Liver (tissue), 9 donors: Measurements from ENCODE around the gene ACTN1. TPM values are rescaled to one million over a fixed set of nuclear protein-coding genes. Genes with fewer than 3 reads are reported as not detected.

Experiments
- DNase-seq: peaks from one replicate; pipeline ENCODE4 v3.0.0-alpha.2; 2017; ENCODE audit warnings: low spot score
- H3K27ac ChIP-seq, 2 donors: one replicate each; pipeline ENCODE4 v1.7.0; 2013; ENCODE audit warnings: inconsistent platforms in 2 of 2, low read length in 2 of 2, control low read depth in 1 of 2, low read depth in 1 of 2, mild to moderate bottlenecking in 1 of 2
- H3K27me3 ChIP-seq, 4 donors: one replicate each; pipeline versions ENCODE4 v1.6.1 to v1.7.0; 2013; ENCODE audit warnings: low read length in 3 of 4, inconsistent platforms in 1 of 4, mild to moderate bottlenecking in 1 of 4, moderate library complexity in 1 of 4; ENCODE audit not compliant: control insufficient read depth in 4 of 4, insufficient read depth in 4 of 4
- H3K36me3 ChIP-seq, 4 donors: one replicate each; pipeline versions ENCODE4 v1.6.1 to v1.7.0; 2013; ENCODE audit warnings: low read length in 3 of 4, mild to moderate bottlenecking in 3 of 4, low read depth in 1 of 4, moderate library complexity in 1 of 4; ENCODE audit not compliant: control insufficient read depth in 4 of 4, insufficient read depth in 3 of 4
- H3K4me1 ChIP-seq, 4 donors: one replicate each; pipeline versions ENCODE4 v1.6.1 to v1.7.0; 2013; ENCODE audit warnings: low read length in 3 of 4, mild to moderate bottlenecking in 3 of 4, moderate library complexity in 1 of 4; ENCODE audit not compliant: control insufficient read depth in 4 of 4, insufficient read depth in 4 of 4
- H3K4me3 ChIP-seq, 3 donors: one replicate each; pipeline versions ENCODE4 v1.6.1 to v1.7.0; 2013; ENCODE audit warnings: low read length in 3 of 3, control low read depth in 1 of 3, low read depth in 1 of 3, mild to moderate bottlenecking in 1 of 3
- H3K9ac ChIP-seq, 2 donors: one replicate each; pipeline ENCODE4 v1.7.0; 2013; ENCODE audit warnings: low read length in 2 of 2, mild to moderate bottlenecking in 2 of 2, moderate library complexity in 2 of 2, control low read depth in 1 of 2, low read depth in 1 of 2
- H3K9me3 ChIP-seq, 4 donors: one replicate each; pipeline versions ENCODE4 v1.6.1 to v1.7.0; 2013; ENCODE audit warnings: low read length in 3 of 4; ENCODE audit not compliant: control insufficient read depth in 4 of 4
- EGR1 ChIP-seq, 2 donors: IDR thresholded peaks; 2 replicates each; pipeline ENCODE4 v1.6.1; 2016 to 2018; ENCODE audit warnings: antibody characterized with exemption in 2 of 2, low read depth in 2 of 2
- FOXA1 ChIP-seq: IDR thresholded peaks from 2 replicates; pipeline ENCODE4 v1.6.1; 2016; ENCODE audit warnings: antibody characterized with exemption
- FOXA2 ChIP-seq: IDR thresholded peaks from 2 replicates; pipeline ENCODE4 v1.6.1; 2016; ENCODE audit warnings: antibody characterized with exemption
- GABPA ChIP-seq, 2 donors: IDR thresholded peaks in 1 of 2; conservative IDR thresholded peaks in 1 of 2; 2 replicates each; pipeline ENCODE4 v1.6.1; 2016; ENCODE audit warnings: antibody characterized with exemption in 2 of 2, mild to moderate bottlenecking in 1 of 2, moderate library complexity in 1 of 2
- HNF4A ChIP-seq, 2 donors: conservative IDR thresholded peaks; 2 replicates each; pipeline ENCODE4 v1.6.1; 2016; ENCODE audit warnings: antibody characterized with exemption in 2 of 2, mild to moderate bottlenecking in 2 of 2
- HNF4G ChIP-seq: IDR thresholded peaks from 2 replicates; pipeline ENCODE4 v1.6.1; 2016; ENCODE audit warnings: antibody characterized with exemption
- JUND ChIP-seq, 2 donors: IDR thresholded peaks; 2 replicates each; pipeline ENCODE4 v1.6.1; 2016; ENCODE audit warnings: antibody characterized with exemption in 2 of 2
- NR2F2 ChIP-seq: IDR thresholded peaks from 2 replicates; pipeline ENCODE4 v1.6.1; 2016; ENCODE audit warnings: antibody characterized with exemption
- RAD21 ChIP-seq, 2 donors: IDR thresholded peaks; 2 replicates each; pipeline ENCODE4 v1.6.1; 2016; ENCODE audit warnings: antibody characterized with exemption in 2 of 2, mild to moderate bottlenecking in 2 of 2
- RXRA ChIP-seq, 2 donors: IDR thresholded peaks; 2 replicates each; pipeline ENCODE4 v1.6.1; 2017 to 2018; ENCODE audit warnings: antibody characterized with exemption in 2 of 2, mild to moderate bottlenecking in 1 of 2
- SP1 ChIP-seq: IDR thresholded peaks from 2 replicates; pipeline ENCODE4 v1.6.1; 2018; ENCODE audit warnings: antibody characterized with exemption, mild to moderate bottlenecking
- TAF1 ChIP-seq: conservative IDR thresholded peaks from 2 replicates; pipeline ENCODE4 v1.6.1; 2016; ENCODE audit warnings: antibody characterized with exemption, mild to moderate bottlenecking
- YY1 ChIP-seq: IDR thresholded peaks from 2 replicates; pipeline ENCODE4 v1.6.1; 2016; ENCODE audit warnings: antibody characterized with exemption, mild to moderate bottlenecking
- WGBS: extraction: QIAGEN DNeasy Blood & Tissue Kit; methylation state at CpG from one replicate; pipeline ENCODE4 v1.1.7; 2013; 5-methylcytosine and 5-hydroxymethylcytosine counted together
- polyA plus RNA-seq, 2 donors: library from polyadenylated mRNA; stranded (reverse) in 1 of 2; unstranded in 1 of 2; fragments of 200-250 nt in 1 of 2; fragments of >200 nt in 1 of 2; fragmentation: Nextera tagmentation in 1 of 2; extraction: Ambion mirVana in 1 of 2; gene quantifications; one replicate each; pipeline versions ENCODE4 v1.2.1 to v1.2.3, GENCODE V29; 2013 to 2015
- total RNA-seq, 2 donors: library from RNA; depleted of rRNA; stranded (reverse); fragments of >200 nt; gene quantifications; one replicate each; pipeline ENCODE4 v1.2.3, GENCODE V29; 2014
- TF ChIP-seq, protein P1 (sequence below): IDR thresholded peaks from 2 replicates; pipeline ENCODE4 v1.6.1; 2016; ENCODE audit warnings: antibody characterized with exemption
- TF ChIP-seq, protein P2 (sequence below): IDR thresholded peaks from 2 replicates; pipeline ENCODE4 v1.6.1; 2016; ENCODE audit warnings: antibody characterized with exemption
- TF ChIP-seq, protein P3 (sequence below): fragments of 150-350 bp; IDR thresholded peaks from 2 replicates; pipeline ENCODE4 v1.5.1; 2017; ENCODE audit warnings: improper control_type of control experiment, low read depth, low read length; ENCODE audit not compliant: missing input control
- TF ChIP-seq, protein P4 (sequence below): IDR thresholded peaks from 2 replicates; pipeline ENCODE4 v1.6.1; 2016; ENCODE audit warnings: antibody characterized with exemption, mild to moderate bottlenecking
- TF ChIP-seq, protein P5 (sequence below): IDR thresholded peaks from 2 replicates; pipeline ENCODE4 v1.6.1; 2016; ENCODE audit warnings: antibody characterized with exemption
- donor health status: healthy.
- donor health status: healthy.
- donor health status: healthy.
- donor health status: healthy.
- donor health status: healthy.

ACTN1 gene
- total and polyA plus RNA-seq, 4 donors: 36.2 to 100 (median 63.1) TPM

DNA sequence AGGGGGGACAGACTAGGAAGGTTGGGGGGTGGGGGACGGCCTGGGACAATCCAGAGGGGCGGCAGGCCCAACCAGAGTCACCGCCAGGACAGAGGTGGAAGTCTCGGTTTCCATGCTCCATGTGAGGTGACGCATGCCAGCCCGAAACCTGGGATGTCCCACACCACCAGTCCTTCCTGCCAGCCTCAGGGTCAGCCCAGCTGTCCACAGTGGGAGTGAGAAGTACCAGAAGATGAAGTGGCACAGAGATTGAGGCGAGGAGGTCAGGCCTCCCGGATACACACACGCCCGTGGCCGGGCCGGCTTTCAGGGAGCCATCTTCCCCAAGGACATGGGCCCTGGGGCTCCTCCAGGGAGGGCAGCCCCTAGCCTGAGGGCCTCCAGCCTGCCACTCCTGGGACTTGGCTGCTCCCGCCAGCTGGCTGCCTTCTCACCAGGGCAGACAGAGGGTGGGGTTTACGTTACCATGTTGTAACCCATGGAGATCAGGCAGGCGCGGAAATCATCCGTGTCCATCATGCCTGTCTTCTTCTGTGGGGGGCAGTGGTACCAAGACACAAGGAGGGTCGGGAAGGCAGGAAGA is 101.0 kb downstream of the ACTN1 start:
- Histone ChIP-seq H3K4me1 (no peaks in the 10 kb centered on the region), H3K27me3 (no peaks in the 10 kb centered on the region), H3K9ac (no peak overlapping the region), H3K27ac (no peak overlapping the region), H3K36me3 (peaks cover 23 to 91% (median 72%) of the 10 kb centered on the region in 4 donors), H3K4me3 (no peak overlapping the region), H3K9me3 (no peaks in the 10 kb centered on the region)
- DNase-seq: no peak
- 97% methylated on average over 18 of the region's 18 CpGs for WGBS
- TF ChIP-seq, protein P1, sequence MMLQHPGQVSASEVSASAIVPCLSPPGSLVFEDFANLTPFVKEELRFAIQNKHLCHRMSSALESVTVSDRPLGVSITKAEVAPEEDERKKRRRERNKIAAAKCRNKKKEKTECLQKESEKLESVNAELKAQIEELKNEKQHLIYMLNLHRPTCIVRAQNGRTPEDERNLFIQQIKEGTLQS: no peak
- no peak for TF ChIP-seq FOXA1
- TF ChIP-seq, protein P2, sequence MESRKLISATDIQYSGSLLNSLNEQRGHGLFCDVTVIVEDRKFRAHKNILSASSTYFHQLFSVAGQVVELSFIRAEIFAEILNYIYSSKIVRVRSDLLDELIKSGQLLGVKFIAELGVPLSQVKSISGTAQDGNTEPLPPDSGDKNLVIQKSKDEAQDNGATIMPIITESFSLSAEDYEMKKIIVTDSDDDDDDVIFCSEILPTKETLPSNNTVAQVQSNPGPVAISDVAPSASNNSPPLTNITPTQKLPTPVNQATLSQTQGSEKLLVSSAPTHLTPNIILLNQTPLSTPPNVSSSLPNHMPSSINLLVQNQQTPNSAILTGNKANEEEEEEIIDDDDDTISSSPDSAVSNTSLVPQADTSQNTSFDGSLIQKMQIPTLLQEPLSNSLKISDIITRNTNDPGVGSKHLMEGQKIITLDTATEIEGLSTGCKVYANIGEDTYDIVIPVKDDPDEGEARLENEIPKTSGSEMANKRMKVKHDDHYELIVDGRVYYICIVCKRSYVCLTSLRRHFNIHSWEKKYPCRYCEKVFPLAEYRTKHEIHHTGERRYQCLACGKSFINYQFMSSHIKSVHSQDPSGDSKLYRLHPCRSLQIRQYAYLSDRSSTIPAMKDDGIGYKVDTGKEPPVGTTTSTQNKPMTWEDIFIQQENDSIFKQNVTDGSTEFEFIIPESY: no peak
- TF ChIP-seq HNF4A (conservative IDR thresholded peaks at IDR 0.05): no peak
- TF ChIP-seq, protein P3, sequence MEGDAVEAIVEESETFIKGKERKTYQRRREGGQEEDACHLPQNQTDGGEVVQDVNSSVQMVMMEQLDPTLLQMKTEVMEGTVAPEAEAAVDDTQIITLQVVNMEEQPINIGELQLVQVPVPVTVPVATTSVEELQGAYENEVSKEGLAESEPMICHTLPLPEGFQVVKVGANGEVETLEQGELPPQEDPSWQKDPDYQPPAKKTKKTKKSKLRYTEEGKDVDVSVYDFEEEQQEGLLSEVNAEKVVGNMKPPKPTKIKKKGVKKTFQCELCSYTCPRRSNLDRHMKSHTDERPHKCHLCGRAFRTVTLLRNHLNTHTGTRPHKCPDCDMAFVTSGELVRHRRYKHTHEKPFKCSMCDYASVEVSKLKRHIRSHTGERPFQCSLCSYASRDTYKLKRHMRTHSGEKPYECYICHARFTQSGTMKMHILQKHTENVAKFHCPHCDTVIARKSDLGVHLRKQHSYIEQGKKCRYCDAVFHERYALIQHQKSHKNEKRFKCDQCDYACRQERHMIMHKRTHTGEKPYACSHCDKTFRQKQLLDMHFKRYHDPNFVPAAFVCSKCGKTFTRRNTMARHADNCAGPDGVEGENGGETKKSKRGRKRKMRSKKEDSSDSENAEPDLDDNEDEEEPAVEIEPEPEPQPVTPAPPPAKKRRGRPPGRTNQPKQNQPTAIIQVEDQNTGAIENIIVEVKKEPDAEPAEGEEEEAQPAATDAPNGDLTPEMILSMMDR: no peak
- TF ChIP-seq YY1: no peak
- TF ChIP-seq EGR1 (IDR thresholded peaks at IDR 0.05; ENCODE audit: low read depth in 2 of 2): no peak
- no peak for TF ChIP-seq GABPA (IDR thresholded peaks at IDR 0.05 in 1 of 2, conservative IDR thresholded peaks at IDR 0.05 in 1 of 2)
- TF ChIP-seq HNF4G: no peak
- TF ChIP-seq RAD21 (IDR thresholded peaks at IDR 0.05): no peak
- TF ChIP-seq SP1: no peak
- TF ChIP-seq, protein P4, sequence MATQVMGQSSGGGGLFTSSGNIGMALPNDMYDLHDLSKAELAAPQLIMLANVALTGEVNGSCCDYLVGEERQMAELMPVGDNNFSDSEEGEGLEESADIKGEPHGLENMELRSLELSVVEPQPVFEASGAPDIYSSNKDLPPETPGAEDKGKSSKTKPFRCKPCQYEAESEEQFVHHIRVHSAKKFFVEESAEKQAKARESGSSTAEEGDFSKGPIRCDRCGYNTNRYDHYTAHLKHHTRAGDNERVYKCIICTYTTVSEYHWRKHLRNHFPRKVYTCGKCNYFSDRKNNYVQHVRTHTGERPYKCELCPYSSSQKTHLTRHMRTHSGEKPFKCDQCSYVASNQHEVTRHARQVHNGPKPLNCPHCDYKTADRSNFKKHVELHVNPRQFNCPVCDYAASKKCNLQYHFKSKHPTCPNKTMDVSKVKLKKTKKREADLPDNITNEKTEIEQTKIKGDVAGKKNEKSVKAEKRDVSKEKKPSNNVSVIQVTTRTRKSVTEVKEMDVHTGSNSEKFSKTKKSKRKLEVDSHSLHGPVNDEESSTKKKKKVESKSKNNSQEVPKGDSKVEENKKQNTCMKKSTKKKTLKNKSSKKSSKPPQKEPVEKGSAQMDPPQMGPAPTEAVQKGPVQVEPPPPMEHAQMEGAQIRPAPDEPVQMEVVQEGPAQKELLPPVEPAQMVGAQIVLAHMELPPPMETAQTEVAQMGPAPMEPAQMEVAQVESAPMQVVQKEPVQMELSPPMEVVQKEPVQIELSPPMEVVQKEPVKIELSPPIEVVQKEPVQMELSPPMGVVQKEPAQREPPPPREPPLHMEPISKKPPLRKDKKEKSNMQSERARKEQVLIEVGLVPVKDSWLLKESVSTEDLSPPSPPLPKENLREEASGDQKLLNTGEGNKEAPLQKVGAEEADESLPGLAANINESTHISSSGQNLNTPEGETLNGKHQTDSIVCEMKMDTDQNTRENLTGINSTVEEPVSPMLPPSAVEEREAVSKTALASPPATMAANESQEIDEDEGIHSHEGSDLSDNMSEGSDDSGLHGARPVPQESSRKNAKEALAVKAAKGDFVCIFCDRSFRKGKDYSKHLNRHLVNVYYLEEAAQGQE: no peak
- TF ChIP-seq, protein P5, sequence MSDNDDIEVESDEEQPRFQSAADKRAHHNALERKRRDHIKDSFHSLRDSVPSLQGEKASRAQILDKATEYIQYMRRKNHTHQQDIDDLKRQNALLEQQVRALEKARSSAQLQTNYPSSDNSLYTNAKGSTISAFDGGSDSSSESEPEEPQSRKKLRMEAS: no peak
- no peak for TF ChIP-seq TAF1
- no peak for TF ChIP-seq JUND (IDR thresholded peaks at IDR 0.05)
- TF ChIP-seq NR2F2: no peak
- no peak for TF ChIP-seq FOXA2
- no peak for TF ChIP-seq RXRA (IDR thresholded peaks at IDR 0.05)
